GM04503 (cell line): Measurements from ENCODE around the gene NGF.

Experiments
- DNase-seq: peaks from one replicate; pipeline ENCODE4 v3.0.0-alpha.2; 2012; ENCODE audit warnings: low read depth

Gene NGF

DNA sequence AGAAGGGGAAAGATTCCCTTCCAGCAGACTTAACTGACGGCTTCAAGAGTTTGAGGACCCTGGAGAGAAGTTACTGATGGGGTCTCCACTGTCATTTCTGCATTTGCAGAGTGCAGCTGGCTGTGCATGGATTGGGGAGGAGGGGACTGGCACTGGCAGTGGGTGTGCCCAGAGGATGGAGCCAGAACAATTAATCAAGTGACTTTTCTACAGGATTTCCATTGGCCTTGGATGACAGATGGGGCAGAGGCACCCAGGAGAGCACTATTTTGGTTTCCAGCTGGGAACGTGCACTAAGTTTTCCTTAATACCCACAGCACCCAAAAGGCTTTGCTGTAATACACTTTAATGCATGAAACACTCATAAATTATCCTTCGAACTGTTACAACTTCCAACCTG is 1.3 kb downstream of the NGF start:
- DNase-seq, result no peak

DNA sequence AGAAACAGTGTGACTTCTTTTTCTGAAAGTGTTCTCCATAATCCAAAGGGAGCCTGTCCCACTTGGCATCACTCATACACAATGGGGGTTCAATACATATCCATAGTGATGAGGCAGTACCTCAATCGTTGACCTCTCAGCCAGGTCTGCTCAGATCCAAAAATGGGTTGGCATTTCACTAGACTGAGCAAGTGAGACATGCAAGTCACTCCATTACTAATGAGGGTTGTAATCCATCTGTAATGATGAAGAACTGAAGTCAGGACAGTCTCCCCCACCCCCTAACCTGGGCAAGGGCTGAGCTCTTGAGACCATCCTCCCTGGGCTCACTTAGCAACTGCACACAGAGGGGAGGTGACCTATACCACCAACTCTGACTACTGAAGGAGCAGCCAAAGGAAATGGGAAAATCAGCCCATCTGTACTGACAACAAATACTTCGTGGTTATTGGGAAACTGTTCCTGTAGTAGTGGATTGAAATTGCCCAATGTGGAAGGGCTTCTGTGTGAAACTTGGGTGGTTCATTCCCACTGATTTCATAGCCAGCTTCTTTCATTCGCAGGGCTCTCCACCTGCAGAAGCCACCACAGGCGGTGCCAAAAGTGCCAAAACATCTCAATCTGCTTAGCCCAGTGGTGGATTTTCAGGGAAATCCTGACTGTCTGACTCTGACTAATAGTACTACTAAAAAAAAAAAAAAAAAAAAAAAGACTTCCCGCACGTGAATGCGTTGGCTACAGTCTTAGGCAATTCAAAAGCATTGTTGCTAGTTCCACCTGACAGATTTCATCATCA is 5.0 kb downstream of the NGF start:
- peak; percentile 80 for DNase-seq

DNA sequence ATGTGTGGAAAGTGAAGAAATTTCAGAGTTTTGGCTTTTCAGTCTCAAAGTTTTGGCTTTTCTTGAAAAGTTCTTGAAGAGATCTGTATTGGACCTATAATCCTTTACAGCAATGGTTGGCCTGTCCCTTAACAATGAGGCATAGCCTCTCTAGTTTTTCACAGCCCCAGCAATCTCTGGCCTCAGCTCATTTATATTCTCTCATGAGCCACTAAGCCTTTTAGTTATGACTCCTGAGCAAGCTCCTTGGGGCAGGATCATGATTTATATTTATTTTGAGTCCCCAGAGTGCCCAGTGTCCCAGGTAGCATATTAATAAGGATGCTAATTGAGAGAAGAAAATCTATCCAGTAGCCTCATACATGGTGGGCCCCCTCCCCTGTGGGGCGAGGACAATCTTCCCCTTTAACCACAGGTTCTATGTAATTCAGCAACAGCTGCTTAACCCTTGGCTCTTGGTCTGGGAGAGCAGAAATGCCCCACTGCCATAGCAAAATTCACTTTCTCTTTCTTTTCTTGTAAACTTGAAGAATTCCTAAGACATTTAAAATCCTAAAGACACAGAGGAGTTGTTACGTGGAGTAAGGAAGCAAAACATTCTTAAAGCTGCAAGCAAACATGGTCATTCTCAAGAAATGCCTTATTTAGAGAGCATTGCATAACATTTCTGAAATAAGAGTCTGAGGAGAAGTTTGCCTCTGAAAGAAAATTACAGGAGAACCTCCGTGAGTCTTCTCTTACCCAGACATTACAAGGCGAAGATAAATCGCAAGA is 6.3 kb downstream of the NGF start:
- no peak for DNase-seq

DNA sequence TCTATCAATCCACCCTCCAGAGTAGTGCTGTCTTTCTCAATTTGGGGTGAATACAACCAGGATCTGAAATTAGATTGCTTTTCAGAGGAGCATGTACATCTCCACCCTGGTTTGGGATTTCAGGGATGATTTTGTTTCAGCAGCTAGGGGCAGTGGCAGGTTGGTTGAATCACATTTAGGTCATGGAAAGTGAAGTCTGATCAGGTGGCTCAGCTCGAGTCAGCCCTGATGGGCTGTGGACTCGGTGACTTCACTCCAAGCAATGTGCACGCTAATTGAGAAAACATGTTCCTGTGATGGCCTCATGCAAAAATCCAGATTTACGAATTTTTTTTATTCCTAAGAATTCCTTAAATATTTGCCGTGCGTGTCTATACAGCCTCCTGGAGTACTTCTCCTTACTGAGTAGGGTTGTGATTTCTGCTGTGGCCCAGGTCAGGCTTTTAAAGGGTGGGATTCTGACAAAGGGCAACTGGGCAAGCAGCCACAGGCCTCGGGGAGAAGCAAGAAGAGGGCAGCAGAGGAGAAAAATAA is 7.5 kb downstream of the NGF start:
- peak; percentile 85 for DNase-seq

DNA sequence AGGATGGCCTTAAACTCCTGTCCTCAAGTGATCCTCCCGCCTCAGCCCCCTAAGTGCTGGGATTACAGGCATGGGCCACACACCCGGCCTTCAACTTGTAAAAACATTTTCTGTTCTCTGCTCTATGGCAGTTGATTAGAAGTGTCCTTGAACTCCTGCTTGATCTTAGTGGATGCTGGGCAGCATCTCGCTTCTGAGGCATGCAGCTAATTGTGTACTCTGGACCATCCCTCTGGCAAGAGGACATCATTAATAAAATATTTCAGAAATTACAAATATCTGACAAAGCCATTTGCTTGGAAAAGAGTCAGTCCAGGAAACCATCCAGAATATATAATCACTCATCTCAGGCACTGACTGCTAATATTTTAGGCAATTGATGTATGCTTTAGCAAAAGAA is 8.1 kb downstream of the NGF start:
- no peak for DNase-seq

DNA sequence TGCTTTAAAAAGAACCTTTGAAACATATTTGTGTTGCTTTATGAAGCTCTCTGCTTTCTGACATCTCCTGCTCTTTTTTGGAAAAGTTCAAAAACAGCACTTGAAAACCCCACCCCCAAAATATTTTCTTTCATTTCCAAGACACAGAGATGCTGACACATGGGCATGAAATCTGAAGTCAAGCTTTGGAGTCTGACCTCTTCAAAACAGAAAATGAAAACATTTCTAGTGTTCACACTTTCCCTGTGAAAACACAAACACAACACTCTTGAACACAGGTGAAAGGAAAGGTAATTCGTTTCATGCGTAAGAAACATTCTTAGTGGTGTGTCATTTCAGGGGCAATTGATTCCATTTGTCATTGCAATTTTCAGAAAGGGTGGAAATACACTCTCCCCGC is 10.8 kb downstream of the NGF start:
- no peak for DNase-seq

DNA sequence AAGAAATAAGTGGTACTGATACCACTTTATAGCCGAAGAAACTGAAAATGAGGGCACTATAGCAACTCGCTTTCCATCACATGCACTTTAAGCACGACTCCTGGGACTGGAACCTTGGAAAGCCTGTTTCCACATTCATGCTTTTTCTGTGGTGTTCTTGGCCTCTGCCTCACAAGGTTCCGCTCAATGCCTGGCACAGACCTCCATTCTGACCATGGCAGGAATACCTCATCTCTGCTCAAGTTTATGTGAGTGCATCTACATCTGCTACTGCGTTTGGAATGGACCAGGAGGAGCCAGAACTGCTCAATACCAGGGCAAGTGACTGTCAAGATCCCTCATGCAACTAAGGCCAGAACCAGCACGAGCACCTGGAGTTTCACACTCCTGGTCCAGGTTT is 11.6 kb downstream of the NGF start:
- DNase-seq, result no peak

DNA sequence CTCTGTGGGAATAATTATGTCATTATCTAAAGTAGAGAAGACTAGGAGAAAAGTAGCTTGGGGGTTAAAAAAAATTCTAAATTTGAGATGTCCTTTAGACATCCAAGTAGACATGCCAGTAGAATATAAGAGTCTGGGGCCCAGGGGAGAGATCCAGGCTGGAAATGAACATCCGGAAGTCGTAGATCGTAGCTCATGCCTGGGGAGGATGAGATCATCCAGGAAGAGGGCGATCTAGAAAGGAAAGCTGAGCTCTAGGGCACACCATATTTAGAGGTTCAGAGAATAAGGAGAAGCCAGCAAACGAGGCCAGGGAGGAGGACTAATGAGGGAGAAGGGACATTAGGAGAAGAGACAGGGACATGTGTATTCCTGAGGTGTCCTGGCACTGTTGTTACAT is 12.2 kb downstream of the NGF start:
- DNase-seq, result no peak

DNA sequence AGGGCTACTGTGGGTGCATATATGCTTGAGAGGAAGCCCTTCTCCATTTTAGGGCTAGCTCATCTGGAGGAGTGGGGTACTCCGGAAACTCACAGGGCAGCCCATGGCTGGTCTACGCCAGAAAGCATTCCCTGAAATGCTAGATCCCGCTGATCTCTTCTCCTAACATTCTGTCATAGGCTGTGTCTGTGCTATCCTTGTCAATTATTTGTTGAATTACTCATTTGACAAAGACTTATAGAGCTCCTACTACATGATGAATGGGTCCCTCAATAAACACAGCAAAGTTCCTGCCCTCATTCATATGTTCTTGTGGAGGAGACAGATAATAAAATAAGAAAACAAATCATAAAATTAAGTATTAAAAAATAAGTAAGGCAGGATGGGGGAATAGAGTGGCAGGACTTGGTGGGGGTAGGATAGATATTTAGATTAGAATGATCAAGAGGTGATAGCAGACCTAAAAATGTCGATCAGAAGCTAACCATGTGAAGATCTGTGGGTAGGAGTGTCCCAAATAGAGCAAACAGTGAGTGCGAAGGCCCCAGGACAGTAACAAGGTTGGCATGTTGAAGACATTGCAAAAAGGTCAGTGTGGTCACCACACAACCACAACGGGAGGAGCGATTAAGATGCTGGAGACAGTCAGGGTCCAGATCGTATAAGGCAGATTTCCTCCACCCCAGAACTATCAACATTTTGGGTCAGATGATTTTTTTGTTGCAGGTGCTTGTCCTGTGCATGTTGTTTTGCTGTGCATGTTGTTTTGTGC is 13.2 kb downstream of the NGF start:
- no peak for DNase-seq

DNA sequence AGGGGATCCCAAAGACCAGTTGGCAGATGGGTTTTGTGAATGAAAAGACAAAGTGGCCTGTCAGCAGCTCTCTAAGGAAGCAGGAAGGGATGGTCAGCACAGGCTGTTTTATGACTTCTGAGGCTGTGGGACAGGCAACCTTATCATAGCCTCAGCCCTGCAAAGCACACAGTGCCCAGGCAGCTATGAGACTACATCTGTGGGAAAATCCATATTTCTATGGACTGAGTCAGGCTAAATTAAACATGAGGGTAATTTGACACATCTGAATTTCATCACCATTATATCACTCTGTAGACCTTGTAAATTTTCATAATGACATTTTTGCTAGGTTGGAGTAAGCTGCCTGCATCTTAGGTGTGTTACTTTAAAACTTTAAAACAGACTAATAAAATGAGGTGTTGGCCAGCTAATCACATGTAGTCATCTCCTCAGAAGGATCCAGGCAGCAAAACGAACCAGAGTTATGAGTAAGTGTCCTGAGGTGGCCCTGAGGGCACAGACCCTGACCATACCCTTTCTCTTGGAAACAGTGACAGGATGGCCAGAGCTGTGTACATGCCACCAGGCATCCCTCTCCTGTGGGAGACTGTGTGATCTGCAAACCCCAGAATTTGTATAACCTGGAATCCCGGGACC is 14.6 kb downstream of the NGF start:
- DNase-seq, result no peak

DNA sequence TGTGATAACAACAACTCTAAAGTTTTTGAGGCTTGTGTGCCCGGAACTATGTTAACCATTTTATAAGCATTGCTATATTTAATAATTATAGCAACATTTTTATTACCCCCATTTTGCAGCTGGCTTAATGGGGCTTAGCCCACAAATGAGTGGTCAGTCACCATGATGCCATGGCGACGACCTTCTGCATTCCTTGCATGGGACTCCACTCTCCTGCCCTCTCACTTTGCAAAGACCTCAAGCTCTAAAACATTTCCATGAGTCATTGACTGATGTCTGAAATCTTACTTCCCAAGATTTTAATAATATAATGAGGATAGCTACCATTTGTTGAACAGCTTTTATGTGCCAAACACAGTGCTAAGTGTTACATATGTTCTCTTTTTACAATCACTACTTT is 15.4 kb downstream of the NGF start:
- DNase-seq, result no peak

DNA sequence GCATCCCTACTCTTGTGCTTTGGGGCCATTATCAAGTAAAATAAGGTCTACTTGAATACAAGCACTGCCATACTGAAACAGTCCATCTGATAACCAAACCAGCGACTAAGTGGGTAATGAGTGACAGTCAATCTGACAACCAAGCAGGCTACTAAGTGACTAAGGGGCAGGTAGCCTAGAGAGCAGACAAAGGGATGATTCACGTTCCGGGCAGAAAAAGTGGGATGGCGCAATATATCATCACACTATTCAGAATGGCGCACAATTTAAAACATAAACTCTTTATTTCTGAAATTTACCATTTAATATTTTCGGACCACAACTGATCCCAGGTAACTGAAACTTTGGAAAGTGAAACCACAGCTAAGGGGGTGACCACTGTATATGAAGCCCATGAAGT is 17.7 kb downstream of the NGF start:
- no peak for DNase-seq

DNA sequence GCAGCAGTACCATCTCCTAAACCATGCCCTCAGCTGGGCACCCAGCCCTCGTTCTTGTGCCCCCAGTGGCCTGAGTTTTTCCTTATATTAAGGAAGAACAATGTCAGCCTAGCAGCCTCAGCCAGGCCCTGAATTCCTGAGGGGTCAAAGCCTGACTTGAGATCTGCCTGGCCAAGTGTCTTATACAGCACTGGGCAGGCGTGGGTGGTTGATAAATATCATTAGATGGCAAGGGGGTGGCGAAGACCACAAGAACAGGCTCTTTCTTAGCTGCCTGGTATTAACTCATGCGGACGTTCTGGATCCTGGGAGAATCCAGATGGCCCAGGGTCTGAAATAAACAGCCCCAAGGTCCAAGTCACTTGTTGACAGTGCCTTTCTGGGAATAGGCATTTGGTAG is 18.3 kb downstream of the NGF start:
- DNase-seq, result no peak

DNA sequence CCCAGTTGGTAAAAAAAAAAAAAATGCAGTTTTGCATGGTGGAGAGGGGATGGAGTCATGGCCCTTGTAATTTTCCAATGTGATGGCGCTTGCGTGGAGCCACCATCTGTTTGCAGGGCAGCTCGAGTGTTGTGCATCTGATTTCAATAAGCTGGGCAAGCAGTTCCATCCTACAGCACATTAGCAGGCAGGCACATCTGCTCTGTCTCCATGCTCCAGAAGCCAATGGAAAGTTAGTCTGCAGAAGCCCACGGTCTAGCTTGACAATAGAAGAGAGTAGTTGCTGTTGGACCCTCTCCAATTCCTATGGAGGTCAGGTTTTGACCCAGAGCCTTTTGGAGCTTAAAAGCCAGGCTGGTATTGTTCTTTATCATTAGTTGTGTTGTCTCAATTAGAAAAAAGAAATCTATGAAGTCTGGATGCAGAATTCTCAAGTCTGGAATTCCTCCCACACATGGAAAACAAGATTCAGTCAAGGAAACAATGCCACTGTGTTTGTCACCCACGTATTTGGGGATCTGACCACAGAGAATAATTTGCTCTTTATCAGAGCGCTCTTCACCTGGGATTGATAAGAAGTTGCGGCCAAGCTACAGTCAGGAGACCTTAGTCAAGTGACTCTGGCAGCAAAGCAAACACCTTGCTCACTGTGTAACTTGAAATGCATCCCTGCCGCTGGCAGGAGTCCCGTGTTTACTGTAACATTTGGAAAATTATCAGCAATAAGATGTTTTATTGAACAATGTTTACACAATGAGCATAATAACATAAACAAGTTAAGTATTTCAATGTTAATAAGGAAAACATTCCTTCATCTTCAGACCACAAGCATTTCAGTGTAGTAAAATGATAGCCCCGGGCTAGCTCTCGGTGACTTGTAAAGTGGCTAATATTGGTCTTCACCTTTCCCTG is 20.7 kb downstream of the NGF start:
- DNase-seq, result no peak

DNA sequence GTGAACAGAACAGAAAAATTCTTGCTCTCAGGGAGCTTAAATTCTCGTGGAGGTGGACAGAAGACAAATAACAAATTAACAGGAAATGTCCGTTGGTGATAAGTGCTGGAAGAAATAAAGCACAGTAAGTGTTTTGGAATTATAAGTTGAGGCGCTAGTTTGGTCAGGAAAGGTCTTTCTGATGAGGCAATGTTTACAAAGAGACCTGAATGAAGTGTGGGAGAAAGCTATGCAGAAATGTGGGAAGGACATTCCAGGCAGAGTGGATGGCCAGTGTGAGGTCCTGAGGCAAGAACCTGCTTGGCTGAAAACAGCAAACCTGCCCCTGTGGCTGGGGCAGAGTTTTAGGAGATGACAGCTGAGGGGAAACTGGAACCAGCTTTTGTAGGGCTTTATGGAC is 23.3 kb downstream of the NGF start:
- DNase-seq, result peak; percentile 78

DNA sequence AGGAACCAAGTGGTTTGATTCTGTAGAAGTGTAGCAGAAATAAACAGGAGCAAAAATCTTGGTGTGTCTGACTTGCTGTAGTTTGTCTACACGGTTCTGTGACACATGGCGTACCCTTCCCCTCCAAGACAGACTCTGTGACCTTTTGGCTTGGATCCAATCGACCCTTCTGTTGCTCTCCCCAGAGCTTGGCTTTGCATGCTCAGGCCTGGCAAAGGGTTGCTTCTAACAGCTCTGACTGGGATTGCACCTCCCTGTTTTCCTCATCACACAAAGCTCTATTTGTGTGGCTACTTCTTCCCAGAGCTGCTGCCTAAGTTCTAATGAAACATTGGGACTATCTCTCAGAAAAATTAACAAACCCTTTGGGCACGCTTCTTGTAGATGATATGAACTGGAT is 24.0 kb downstream of the NGF start:
- no peak for DNase-seq

DNA sequence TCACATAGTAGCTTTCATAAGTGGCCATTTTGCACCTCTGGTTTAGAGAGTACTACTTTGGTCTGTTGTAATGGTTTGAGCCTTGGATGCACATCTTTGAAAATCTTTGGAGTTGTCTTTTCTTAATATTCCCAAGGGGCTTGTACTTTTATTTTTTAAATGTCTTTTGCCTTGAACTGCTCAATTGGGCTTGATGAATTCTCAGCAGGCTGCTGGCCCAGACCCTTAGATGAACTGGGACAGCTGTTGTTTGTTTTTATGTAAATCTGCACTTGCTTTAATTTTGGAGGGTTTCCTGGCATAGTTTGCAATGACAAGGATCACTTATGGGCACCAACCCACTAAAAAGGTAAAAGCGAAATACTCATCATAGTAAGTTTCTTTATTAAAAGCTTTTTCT is 24.9 kb downstream of the NGF start:
- no peak for DNase-seq

DNA sequence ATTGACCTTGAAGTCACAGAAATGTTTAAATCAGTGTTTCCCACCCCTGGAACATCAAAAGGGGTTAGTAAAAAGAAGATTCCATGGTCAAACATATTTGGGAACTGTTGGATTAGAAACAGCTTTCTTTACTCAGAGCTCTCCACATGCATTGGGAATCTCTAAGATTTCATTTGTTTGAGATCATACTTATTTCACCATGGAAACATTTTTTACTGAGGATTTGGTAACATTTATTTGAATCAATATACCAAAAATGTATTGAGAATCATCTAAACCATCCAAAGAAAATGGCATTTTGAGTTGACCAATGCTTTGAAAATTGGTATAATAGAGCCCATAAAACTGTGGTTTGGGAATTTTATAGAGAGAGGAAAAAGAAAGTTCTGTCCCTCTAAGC is 25.3 kb downstream of the NGF start:
- no peak for DNase-seq

DNA sequence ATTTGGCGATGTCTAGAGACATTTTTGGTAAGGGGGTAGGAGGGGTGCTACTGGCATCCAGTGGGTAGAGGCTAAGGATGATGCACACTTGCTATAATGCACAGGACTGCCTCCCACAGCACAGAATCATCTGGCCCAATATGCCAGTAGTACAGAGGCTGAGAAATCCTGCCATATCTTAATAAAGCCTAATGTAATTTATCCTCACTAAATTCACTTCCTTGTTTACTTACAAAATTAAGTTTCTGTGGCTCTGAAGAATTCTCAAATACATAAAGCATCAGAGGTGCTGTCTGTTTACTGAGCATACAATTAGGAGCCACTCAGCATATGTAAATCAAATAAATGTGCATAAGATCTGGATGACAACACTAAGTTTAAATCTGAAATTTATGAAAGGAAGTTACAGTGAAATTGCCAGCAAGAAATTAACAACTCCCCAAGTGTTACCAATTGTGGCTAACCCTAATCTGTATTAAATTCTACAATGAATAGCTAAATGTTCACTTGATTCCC is 26.5 kb downstream of the NGF start:
- DNase-seq, result no peak

DNA sequence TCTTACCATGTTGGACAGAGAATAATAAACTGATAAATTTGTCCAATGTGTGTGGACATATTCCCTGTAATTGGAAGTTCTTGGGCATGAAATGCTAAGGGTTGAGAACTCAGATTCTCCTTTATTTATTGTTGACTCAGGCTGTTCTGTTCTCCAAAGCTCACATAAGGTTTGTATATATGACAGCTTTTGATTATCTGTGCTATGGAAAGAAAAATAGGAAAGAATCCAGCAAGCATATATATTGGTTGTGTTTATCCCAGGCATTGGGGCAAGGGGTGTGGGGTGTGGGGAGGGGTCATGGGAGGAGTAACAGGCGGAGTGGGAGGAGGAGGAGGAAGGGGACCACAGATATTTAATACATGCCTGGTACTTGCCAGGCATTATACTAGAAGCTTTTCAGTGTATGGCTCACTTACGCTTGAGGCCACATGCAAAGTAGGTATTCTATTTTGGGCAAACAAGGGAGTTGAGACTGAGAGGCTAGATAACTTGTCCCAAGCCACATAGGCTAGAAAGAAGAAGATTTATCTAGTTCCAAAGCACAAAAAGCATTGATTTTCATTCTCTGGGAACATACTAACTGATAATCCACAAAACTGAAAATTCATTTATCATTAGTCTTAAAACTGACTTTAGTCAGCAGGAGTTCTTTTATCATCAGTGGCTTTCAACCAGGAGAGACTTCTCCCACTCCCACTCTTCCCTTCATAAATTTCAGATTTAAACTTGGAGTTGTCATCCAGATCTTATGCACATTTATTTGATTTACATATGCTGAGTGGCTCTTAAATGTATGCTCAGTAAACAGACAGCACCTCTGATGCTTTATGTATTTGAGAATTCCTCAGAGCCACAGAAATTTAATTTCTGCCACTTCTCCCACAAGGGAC is 27.2 kb downstream of the NGF start:
- DNase-seq, result no peak
